Retina (tissue), 1 donor: Measurements from ENCODE around the gene NLRC5.
"Not testable (repeated sequence)": the region's sequence is repeated elsewhere in the genome, so short reads cannot be mapped to it uniquely, and the experiment has no call there.

Experiments used
- DNase-seq: peaks from one replicate; pipeline ENCODE4 v3.0.0-alpha.2; 2016

Gene NLRC5

DNA sequence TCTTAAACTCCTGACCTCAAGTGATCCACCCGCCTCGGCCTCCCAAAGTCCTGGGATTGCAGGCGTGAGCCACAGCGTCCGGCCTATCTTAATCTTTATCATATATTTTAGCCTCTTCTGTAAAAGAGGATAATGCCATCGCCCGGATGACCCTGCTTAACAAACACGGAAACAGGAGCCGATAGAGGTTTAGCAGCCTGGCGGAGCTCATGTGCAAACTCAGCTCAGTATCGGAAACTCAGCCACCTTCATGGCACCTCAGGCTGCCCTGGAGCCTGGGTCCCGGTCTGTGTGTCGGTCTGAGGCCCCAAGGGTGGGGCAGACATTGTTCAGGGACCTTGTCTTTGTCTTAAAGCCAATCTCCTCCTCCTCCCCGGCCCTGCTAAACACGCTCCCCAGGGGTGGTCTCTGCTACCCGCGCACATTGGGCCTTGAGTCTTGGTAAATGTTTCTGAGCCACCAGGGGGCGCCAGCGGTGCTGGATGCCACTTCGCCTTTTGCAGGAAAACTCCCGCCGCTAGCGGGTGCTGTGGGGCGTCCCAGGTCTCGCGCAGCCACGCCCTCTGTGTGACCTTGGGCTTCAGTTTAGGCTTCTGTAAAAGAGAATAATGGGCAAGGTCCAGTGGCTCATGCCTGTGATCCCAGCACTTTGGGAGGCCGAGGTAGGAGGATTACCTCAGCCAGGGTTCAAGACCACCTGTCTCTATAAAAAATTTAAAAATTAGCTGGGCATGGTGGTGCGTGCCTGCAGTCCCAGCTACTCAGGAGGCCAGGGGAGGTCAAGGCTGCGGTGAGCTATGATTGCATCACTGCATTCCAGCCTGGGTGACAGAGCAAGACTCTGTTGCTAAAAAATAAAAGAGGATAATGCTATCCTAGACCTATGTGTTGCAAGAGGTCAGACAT is 24.9 kb upstream of the NLRC5 start:
- peak; percentile 81 for DNase-seq

- no peak for DNase-seq
These were observed 23.9 kb upstream of the NLRC5 start for GRCh38 chr16:56965149-56966092.

- DNase-seq = no peak
These were observed 23.3 kb upstream of the NLRC5 start for GRCh38 chr16:56966093-56966475.

DNA sequence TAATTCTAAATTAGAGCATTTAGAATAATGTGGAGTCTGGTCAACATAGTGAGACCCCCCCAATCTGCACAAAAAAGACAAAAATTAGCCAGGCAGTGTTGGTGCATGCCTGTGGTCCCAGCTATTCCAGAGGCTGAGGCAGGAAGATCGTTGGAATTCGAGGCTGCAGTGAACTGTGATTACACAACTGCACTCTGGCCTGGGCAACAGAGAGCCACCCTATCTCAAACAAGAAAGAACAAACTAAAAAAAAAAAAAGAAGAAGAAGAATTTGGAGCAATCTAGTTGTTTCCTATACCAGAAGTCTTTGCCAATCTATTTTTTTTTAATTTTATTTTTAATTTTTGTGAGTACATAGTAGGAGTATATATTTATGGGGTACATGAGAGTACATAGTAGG is 21.6 kb upstream of the NLRC5 start:
- no peak for DNase-seq

- DNase-seq = no peak
These were observed 19.6 kb upstream of the NLRC5 start for GRCh38 chr16:56969769-56970168.

DNA sequence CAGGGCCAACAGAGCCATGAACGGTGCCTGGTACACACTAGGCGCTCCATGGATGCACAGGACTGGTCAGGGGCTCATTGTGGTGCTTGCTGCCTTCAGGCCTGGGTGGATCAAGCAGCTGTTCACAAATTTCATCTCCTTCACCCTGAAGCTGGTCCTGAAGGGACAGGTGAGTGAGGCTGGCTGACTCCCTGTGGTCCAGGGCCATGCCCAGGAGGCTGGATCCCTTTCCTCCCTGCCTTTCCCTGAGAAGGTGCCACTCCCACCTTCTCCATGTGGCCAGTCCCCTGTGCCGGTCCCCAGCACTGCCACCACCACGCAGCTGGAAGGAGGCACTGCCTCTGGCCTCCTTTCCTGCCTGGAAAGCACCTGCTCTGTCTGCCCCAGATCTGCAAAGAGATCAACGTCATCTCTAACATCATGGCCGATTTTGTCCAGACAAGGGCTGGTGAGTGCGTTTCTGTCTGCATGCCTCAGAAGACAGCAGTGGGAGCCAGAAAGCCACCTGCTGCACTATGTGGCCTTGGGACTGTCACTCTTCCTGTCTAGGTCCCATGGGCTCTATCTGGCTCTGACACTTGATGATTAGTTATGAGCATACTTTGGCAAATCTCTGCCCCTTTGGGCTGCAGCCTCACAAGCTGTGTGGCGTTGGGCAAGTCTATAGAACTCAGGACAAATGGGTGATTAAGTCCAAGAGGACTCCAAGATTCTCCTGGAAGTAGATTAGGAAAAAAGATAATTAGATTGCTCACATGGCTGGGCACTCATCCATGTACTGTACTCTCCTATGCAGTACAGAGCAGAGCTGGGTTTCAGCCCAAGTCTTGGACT is 18.2 kb upstream of the NLRC5 start:
- no peak for DNase-seq

DNA sequence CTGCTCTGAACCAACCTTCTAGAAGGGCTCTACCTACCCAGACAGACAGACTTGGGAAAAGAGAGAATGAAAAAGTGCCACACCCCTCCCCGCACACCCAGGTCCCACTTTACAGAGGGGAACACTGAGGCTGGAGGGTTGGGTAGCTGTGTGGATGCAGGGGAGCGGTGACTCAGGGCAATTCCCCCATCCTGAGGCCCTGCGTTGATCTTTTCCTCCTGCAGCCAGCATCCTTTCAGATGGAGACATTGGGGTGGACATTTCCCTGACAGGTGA is 17.7 kb upstream of the NLRC5 start:
- no peak for DNase-seq

DNA sequence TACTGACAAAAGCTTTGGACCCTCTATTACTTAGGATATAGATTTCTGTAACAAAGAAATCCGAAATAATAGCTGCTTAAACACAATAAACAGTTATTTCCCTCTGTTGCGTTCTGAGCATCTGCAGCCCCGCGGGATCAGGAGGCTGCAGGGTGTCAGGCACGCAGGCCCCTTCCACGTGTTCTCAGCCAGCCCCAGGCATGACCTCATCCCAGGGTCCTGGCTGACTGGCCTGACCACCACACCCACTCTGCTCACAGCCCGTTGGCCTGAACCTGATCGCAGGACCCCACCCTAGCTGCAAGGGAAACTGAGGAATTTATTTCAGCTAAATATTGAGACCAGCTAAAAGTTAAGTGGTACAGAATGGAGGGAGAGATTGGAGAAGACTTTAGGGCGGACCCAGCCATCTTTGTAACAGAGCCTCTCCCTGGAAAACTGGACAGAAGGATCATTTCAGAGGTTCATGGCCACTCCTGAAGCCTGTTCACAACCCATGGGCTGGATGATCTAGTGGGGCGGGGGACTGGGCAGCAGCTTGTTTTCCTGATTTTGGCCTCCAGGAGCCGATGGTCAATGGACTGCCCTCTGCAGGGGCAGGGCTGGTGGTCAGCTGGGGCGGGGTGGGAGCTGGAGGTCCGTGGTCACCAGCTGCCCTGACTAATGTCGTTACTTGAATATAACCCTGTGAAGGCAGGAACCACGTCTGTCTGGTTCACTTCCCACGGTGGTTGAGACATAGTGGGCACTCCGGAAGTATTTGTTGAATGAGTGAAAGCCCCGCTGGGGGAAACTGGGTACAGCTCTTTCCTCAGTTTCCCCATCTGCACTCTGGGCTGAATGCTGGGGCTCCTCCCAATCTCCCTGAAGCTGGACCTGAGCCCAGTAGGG is 16.7 kb upstream of the NLRC5 start:
- no peak for DNase-seq

DNA sequence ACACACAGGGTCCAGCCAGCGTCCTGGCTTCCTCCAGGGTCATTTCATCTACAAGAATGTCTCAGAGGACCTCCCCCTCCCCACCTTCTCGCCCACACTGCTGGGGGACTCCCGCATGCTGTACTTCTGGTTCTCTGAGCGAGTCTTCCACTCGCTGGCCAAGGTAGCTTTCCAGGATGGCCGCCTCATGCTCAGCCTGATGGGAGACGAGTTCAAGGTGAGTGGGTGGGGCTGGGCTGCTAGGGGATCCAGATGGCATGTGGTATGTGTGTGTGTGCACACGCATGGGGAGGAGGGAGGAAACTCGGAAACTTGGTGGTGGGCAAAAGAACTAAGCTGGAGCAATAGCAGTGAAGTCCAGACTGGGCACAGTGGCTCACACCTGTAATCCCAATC is 16.1 kb upstream of the NLRC5 start:
- no peak for DNase-seq

GRCh38 chr16:56973899-56974298 is 15.5 kb upstream of the NLRC5 start:
- not testable (repeated sequence) for DNase-seq

- DNase-seq = no peak
These were observed 14.6 kb upstream of the NLRC5 start for GRCh38 chr16:56974549-56975300.

DNA sequence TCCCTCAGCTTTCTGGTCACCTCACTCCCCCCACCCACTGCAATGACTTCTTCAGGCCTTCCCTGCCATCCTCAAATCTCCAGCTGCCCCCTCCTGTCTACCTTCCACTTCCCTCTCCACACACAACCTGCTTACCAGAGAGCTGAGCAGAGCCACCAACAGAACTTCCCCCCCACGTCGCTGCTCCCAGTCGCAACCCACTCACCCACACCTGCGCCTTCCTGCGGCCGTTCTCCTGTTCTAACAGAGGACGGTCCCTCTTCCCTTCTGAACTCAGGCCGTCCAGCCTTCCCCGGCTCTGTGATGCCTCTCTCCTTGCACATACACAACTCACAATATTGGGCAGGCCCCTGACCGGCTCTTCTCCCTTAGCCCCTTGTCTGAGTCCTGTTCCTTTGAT is 13.6 kb upstream of the NLRC5 start:
- DNase-seq = no peak

DNA sequence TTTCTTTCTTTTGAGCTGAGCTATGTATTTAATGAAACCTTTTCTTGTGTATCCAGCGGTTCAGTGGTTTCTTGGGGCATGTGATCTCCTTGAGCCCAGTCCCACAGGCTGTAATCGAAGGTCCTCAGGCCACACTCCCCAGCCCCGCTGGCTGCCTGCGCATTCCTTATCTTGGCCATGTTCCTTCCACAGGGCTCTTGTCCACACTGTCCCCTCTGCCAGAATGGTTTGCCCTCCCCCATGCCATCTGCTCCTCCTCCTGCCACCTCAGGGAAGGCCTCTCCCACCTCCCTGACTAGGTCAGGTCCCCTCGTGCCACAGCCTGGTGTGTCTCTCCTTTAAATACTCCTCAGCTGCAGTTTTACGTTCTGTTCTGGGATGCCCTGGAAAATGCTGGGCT is 12.1 kb upstream of the NLRC5 start:
- no peak for DNase-seq

DNA sequence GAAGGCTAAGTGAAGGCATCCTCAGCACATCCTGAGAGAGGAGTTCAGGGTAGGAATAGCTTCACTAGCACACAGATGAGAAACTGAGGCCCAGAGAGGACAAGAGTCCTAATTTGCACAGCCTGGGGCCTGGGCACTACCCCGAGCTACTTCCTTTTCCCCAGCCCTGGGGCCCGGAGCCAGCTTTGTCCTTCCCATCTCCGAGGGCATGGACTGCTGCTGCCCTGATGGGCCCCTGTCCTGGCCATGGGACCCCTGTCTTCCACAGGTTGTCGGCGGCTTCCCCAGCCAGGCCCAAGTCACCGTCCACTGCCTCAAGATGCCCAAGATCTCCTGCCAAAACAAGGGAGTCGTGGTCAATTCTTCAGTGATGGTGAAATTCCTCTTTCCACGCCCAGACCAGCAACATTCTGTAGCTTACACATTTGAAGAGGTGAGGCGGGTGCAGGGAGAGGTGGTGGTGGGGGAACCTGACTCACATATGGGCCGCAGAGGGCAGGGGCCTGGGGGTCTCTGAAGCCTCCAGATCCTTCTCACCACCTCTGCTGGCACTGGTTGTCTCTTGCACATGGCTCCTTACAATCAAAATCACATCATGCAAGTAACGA is 11.4 kb upstream of the NLRC5 start:
- no peak for DNase-seq

- DNase-seq = no peak
These were observed 9.2 kb upstream of the NLRC5 start for GRCh38 chr16:56980201-56980535.

- no peak for DNase-seq
These were observed 8.3 kb upstream of the NLRC5 start for GRCh38 chr16:56980792-56981724.

DNA sequence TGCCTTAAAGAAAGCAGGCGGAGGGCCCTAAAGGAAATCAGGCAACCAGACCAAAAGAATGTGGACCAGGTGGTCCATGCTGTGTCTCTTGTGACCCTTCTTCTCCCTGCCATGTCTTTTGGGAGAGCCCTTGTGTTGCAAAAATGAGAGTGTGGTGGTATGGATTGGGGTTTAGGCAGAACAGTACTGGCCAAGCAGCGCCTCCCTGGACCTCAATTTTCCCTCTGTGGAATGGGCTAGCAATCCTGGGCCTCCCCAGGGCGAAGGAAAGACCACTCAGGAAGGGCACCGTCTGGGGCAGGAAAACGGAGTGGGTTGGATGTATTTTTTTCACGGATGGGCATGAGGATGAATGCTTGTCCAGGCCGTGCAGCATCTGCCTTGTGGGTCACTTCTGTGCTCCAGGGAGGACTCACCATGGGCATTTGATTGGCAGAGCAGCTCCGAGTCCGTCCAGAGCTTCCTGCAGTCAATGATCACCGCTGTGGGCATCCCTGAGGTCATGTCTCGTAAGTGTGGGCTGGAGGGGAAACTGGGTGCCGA is 7.6 kb upstream of the NLRC5 start:
- no peak for DNase-seq

DNA sequence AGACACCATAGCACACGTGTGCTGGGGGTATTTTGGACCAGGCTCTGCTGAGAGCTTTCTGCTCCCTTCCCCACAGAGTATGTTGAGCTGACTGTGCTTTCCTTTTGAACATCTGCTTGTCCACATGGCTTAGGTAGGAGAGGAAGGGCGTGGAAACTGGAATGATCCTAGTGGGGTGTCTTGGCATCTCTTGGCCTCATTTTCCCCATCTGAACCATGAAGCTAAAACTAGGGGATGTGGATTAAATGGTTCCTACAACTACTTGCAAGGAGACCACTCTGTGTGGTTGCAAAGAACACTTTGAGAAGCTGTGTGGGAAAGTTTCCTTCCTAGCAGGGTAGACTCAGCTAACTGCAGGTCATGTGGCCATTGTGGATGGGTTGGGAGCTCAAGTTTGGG is 6.7 kb upstream of the NLRC5 start:
- no peak for DNase-seq

- DNase-seq = no peak
These were observed 6.1 kb upstream of the NLRC5 start for GRCh38 chr16:56983211-56983751.
